Tibial nerve (tissue), 4 donors: ENCODE results near the gene TRIM8. TPM values are rescaled to one million over a fixed set of nuclear protein-coding genes. Genes with fewer than 3 reads are reported as not detected.

Experiments used
- DNase-seq, 2 donors: peaks; one replicate each; pipeline ENCODE4 v3.0.0-alpha.2; 2019; ENCODE audit warnings: low spot score in 2 of 2
- H3K27ac ChIP-seq, 4 donors: fragments of 200-600 bp; sonication (generic) in 3 of 4; one replicate each; pipeline ENCODE4 v1.5.1; 2017 to 2019; ENCODE audit warnings: mild to moderate bottlenecking in 1 of 4
- H3K27me3 ChIP-seq, 2 donors: fragments of 200-600 bp; sonication (generic) in 1 of 2; one replicate each; pipeline versions ENCODE4 v1.5.1 to v1.6.0; 2017 to 2019
- H3K36me3 ChIP-seq, 3 donors: fragments of 200-600 bp; sonication (generic); one replicate each; pipeline ENCODE4 v1.5.1; 2018 to 2019
- H3K4me1 ChIP-seq, 4 donors: fragments of 200-600 bp; sonication (generic) in 3 of 4; one replicate each; pipeline ENCODE4 v1.5.1; 2017 to 2019
- H3K4me3 ChIP-seq, 4 donors: fragments of 200-600 bp; sonication (generic) in 3 of 4; one replicate each; pipeline ENCODE4 v1.5.1; 2017 to 2019; ENCODE audit warnings: mild to moderate bottlenecking in 1 of 4, moderate library complexity in 1 of 4
- H3K9me3 ChIP-seq, 4 donors: fragments of 200-600 bp; sonication (generic) in 3 of 4; one replicate each; pipeline ENCODE4 v1.5.1; 2017 to 2019
- CTCF ChIP-seq, 5 experiments: fragments of 200-600 bp in 3 of 5; fragments of 450-650 bp in 2 of 5; sonication (generic) in 3 of 5; IDR thresholded peaks; one replicate each; pipeline ENCODE4 v1.5.1; 2016 to 2019; ENCODE audit warnings: antibody characterized with exemption in 5 of 5, mild to moderate bottlenecking in 3 of 5, moderate library complexity in 2 of 5
- EP300 ChIP-seq, 2 donors: sonication (generic); formaldehyde crosslinking; IDR thresholded peaks; one replicate each; pipeline ENCODE4 v1.6.1; 2017; ENCODE audit warnings: antibody characterized with exemption in 2 of 2, mild to moderate bottlenecking in 1 of 2
- POLR2A ChIP-seq, 2 donors: fragments of 450-650 bp; IDR thresholded peaks; one replicate each; pipeline ENCODE4 v1.6.1; 2017; ENCODE audit warnings: antibody characterized with exemption in 2 of 2, mild to moderate bottlenecking in 2 of 2, moderate library complexity in 2 of 2
- WGBS, 2 donors: methylation state at CpG; one replicate each; pipeline ENCODE4 v1.1.5; 2018; 5-methylcytosine and 5-hydroxymethylcytosine counted together
- total RNA-seq, 4 donors: library from RNA; depleted of rRNA; stranded (reverse); fragments of >200 nt; gene quantifications; one replicate each; pipeline ENCODE4 v1.1.0, GENCODE V29; 2016

Gene TRIM8
- total RNA-seq, 4 donors from 2014 or later, result 156 to 206 (median 157) TPM

GRCh38 chr10:102610441-102610887 is 33.8 kb upstream of the TRIM8 start:
- Histone ChIP-seq H3K27ac (peak overlapping the region in 1 of 4 donors; percentile 4), H3K4me3 (no peak overlapping the region), H3K36me3 (peaks cover 0 to 24% (median under 1%) of the 10 kb centered on the region in 3 donors), H3K4me1 (peaks cover 0 to 51% (median 8%) of the 10 kb centered on the region in 4 donors), H3K9me3 (no peaks in the 10 kb centered on the region), H3K27me3 (no peaks in the 10 kb centered on the region)
- TF ChIP-seq POLR2A (IDR thresholded peaks at IDR 0.05), result no peak
- TF ChIP-seq CTCF (IDR thresholded peaks at IDR 0.05), result no peak
- TF ChIP-seq EP300 (IDR thresholded peaks at IDR 0.05), result no peak
- no peak for DNase-seq
- WGBS, 2 donors, result 87 to 90% methylated on average over 10 of the region's 10 CpGs

- DNase-seq, result no peak
- Histone ChIP-seq H3K9me3 (no peaks in the 10 kb centered on the region), H3K27ac (peak overlapping the region in 1 of 4 donors; percentile 4), H3K4me1 (peaks cover 0 to 62% (median 8%) of the 10 kb centered on the region in 4 donors), H3K27me3 (no peaks in the 10 kb centered on the region), H3K4me3 (no peak overlapping the region), H3K36me3 (peaks cover 2 to 25% (median 6%) of the 10 kb centered on the region in 3 donors)
- TF ChIP-seq EP300 (IDR thresholded peaks at IDR 0.05), result no peak
- TF ChIP-seq POLR2A (IDR thresholded peaks at IDR 0.05), result no peak
- WGBS, 2 donors, result 47 to 63% methylated on average over 4 of the region's 4 CpGs
Observed at GRCh38 chr10:102611514-102612087, 32.7 kb upstream of the TRIM8 start.

- WGBS, 2 donors, result 89 to 90% methylated on average over 8 of the region's 8 CpGs
- Histone ChIP-seq H3K9me3 (no peaks in the 10 kb centered on the region), H3K4me3 (no peak overlapping the region), H3K27me3 (no peaks in the 10 kb centered on the region), H3K4me1 (peaks cover 0 to 64% (median 8%) of the 10 kb centered on the region in 4 donors), H3K36me3 (peaks cover 2 to 39% (median 6%) of the 10 kb centered on the region in 3 donors), H3K27ac (peak overlapping the region in 3 of 4 donors; percentile 41 to 64 (median 60))
- no peak for TF ChIP-seq CTCF (IDR thresholded peaks at IDR 0.05)
- TF ChIP-seq EP300 (IDR thresholded peaks at IDR 0.05), result peak in 1 of 2 donors; percentile 23
- no peak for DNase-seq
Observed at GRCh38 chr10:102612964-102613275, 31.4 kb upstream of the TRIM8 start.

- H3K9me3 ChIP-seq, result no peaks in the 10 kb centered on the region
- H3K4me1 ChIP-seq, result peaks cover 0 to 65% (median 8%) of the 10 kb centered on the region in 4 donors
- TF ChIP-seq POLR2A (IDR thresholded peaks at IDR 0.05) (no peak), EP300 (IDR thresholded peaks at IDR 0.05) (no peak), CTCF (IDR thresholded peaks at IDR 0.05) (no peak)
- peak overlapping the region in 3 of 4 donors; percentile 41 to 64 (median 60) for H3K27ac ChIP-seq
- H3K36me3 ChIP-seq, result peaks cover 2 to 42% (median 6%) of the 10 kb centered on the region in 3 donors
- WGBS, 2 donors, result 84 to 88% methylated on average over 7 of the region's 7 CpGs
- H3K4me3 ChIP-seq, result no peak overlapping the region
- H3K27me3 ChIP-seq, result no peaks in the 10 kb centered on the region
- DNase-seq, result no peak
Observed at GRCh38 chr10:102613286-102613685, 31.0 kb upstream of the TRIM8 start.

- peaks cover 0 to 66% (median 8%) of the 10 kb centered on the region in 4 donors for H3K4me1 ChIP-seq
- H3K4me3 ChIP-seq, result no peak overlapping the region
- H3K27me3 ChIP-seq, result no peaks in the 10 kb centered on the region
- H3K36me3 ChIP-seq, result peaks cover 2 to 46% (median 6%) of the 10 kb centered on the region in 3 donors
- no peak for TF ChIP-seq POLR2A (IDR thresholded peaks at IDR 0.05)
- TF ChIP-seq CTCF (IDR thresholded peaks at IDR 0.05), result no peak
- TF ChIP-seq EP300 (IDR thresholded peaks at IDR 0.05), result no peak
- no peaks in the 10 kb centered on the region for H3K9me3 ChIP-seq
- WGBS, 2 donors, result 59 to 75% methylated on average over 5 to 7 of the region's 8 CpGs
- DNase-seq, result no peak
- H3K27ac ChIP-seq, result peak overlapping the region in 3 of 4 donors; percentile 41 to 64 (median 60)
Observed at GRCh38 chr10:102613785-102614184, 30.5 kb upstream of the TRIM8 start.
